Liver (tissue), 9 donors: ENCODE results near the gene UQCR10. TPM values are rescaled to one million over a fixed set of nuclear protein-coding genes. Genes with fewer than 3 reads are reported as not detected.

ENCODE experiments used
- DNase-seq: peaks from one replicate; pipeline ENCODE4 v3.0.0-alpha.2; 2017; ENCODE audit warnings: low spot score
- H3K27ac ChIP-seq, 2 donors: one replicate each; pipeline ENCODE4 v1.7.0; 2013; ENCODE audit warnings: inconsistent platforms in 2 of 2, low read length in 2 of 2, control low read depth in 1 of 2, low read depth in 1 of 2, mild to moderate bottlenecking in 1 of 2
- H3K27me3 ChIP-seq, 4 donors: one replicate each; pipeline versions ENCODE4 v1.6.1 to v1.7.0; 2013; ENCODE audit warnings: low read length in 3 of 4, inconsistent platforms in 1 of 4, mild to moderate bottlenecking in 1 of 4, moderate library complexity in 1 of 4; ENCODE audit not compliant: control insufficient read depth in 4 of 4, insufficient read depth in 4 of 4
- H3K36me3 ChIP-seq, 4 donors: one replicate each; pipeline versions ENCODE4 v1.6.1 to v1.7.0; 2013; ENCODE audit warnings: low read length in 3 of 4, mild to moderate bottlenecking in 3 of 4, low read depth in 1 of 4, moderate library complexity in 1 of 4; ENCODE audit not compliant: control insufficient read depth in 4 of 4, insufficient read depth in 3 of 4
- H3K4me1 ChIP-seq, 4 donors: one replicate each; pipeline versions ENCODE4 v1.6.1 to v1.7.0; 2013; ENCODE audit warnings: low read length in 3 of 4, mild to moderate bottlenecking in 3 of 4, moderate library complexity in 1 of 4; ENCODE audit not compliant: control insufficient read depth in 4 of 4, insufficient read depth in 4 of 4
- H3K4me3 ChIP-seq, 3 donors: one replicate each; pipeline versions ENCODE4 v1.6.1 to v1.7.0; 2013; ENCODE audit warnings: low read length in 3 of 3, control low read depth in 1 of 3, low read depth in 1 of 3, mild to moderate bottlenecking in 1 of 3
- H3K9ac ChIP-seq, 2 donors: one replicate each; pipeline ENCODE4 v1.7.0; 2013; ENCODE audit warnings: low read length in 2 of 2, mild to moderate bottlenecking in 2 of 2, moderate library complexity in 2 of 2, control low read depth in 1 of 2, low read depth in 1 of 2
- H3K9me3 ChIP-seq, 4 donors: one replicate each; pipeline versions ENCODE4 v1.6.1 to v1.7.0; 2013; ENCODE audit warnings: low read length in 3 of 4; ENCODE audit not compliant: control insufficient read depth in 4 of 4
- EGR1 ChIP-seq, 2 donors: IDR thresholded peaks; 2 replicates each; pipeline ENCODE4 v1.6.1; 2016 to 2018; ENCODE audit warnings: antibody characterized with exemption in 2 of 2, low read depth in 2 of 2
- FOXA2 ChIP-seq: IDR thresholded peaks from 2 replicates; pipeline ENCODE4 v1.6.1; 2016; ENCODE audit warnings: antibody characterized with exemption
- GABPA ChIP-seq, 2 donors: IDR thresholded peaks in 1 of 2; conservative IDR thresholded peaks in 1 of 2; 2 replicates each; pipeline ENCODE4 v1.6.1; 2016; ENCODE audit warnings: antibody characterized with exemption in 2 of 2, mild to moderate bottlenecking in 1 of 2, moderate library complexity in 1 of 2
- HNF4A ChIP-seq, 2 donors: conservative IDR thresholded peaks; 2 replicates each; pipeline ENCODE4 v1.6.1; 2016; ENCODE audit warnings: antibody characterized with exemption in 2 of 2, mild to moderate bottlenecking in 2 of 2
- JUND ChIP-seq, 2 donors: IDR thresholded peaks; 2 replicates each; pipeline ENCODE4 v1.6.1; 2016; ENCODE audit warnings: antibody characterized with exemption in 2 of 2
- RAD21 ChIP-seq, 2 donors: IDR thresholded peaks; 2 replicates each; pipeline ENCODE4 v1.6.1; 2016; ENCODE audit warnings: antibody characterized with exemption in 2 of 2, mild to moderate bottlenecking in 2 of 2
- RXRA ChIP-seq, 2 donors: IDR thresholded peaks; 2 replicates each; pipeline ENCODE4 v1.6.1; 2017 to 2018; ENCODE audit warnings: antibody characterized with exemption in 2 of 2, mild to moderate bottlenecking in 1 of 2
- SP1 ChIP-seq: IDR thresholded peaks from 2 replicates; pipeline ENCODE4 v1.6.1; 2018; ENCODE audit warnings: antibody characterized with exemption, mild to moderate bottlenecking
- TAF1 ChIP-seq: conservative IDR thresholded peaks from 2 replicates; pipeline ENCODE4 v1.6.1; 2016; ENCODE audit warnings: antibody characterized with exemption, mild to moderate bottlenecking
- YY1 ChIP-seq: IDR thresholded peaks from 2 replicates; pipeline ENCODE4 v1.6.1; 2016; ENCODE audit warnings: antibody characterized with exemption, mild to moderate bottlenecking
- WGBS: extraction: QIAGEN DNeasy Blood & Tissue Kit; methylation state at CpG from one replicate; pipeline ENCODE4 v1.1.7; 2013; 5-methylcytosine and 5-hydroxymethylcytosine counted together
- polyA plus RNA-seq, 2 donors: library from polyadenylated mRNA; stranded (reverse) in 1 of 2; unstranded in 1 of 2; fragments of 200-250 nt in 1 of 2; fragments of >200 nt in 1 of 2; fragmentation: Nextera tagmentation in 1 of 2; extraction: Ambion mirVana in 1 of 2; gene quantifications; one replicate each; pipeline versions ENCODE4 v1.2.1 to v1.2.3, GENCODE V29; 2013 to 2015
- total RNA-seq, 2 donors: library from RNA; depleted of rRNA; stranded (reverse); fragments of >200 nt; gene quantifications; one replicate each; pipeline ENCODE4 v1.2.3, GENCODE V29; 2014
- TF ChIP-seq, protein P1 (sequence below): IDR thresholded peaks from 2 replicates; pipeline ENCODE4 v1.6.1; 2016; ENCODE audit warnings: antibody characterized with exemption
- TF ChIP-seq, protein P2 (sequence below): fragments of 150-350 bp; IDR thresholded peaks from 2 replicates; pipeline ENCODE4 v1.5.1; 2017; ENCODE audit warnings: improper control_type of control experiment, low read depth, low read length; ENCODE audit not compliant: missing input control
- TF ChIP-seq, protein P3 (sequence below): IDR thresholded peaks from 2 replicates; pipeline ENCODE4 v1.6.1; 2016; ENCODE audit warnings: antibody characterized with exemption
- donor health status: healthy.
- donor health status: healthy.
- donor health status: healthy.
- donor health status: healthy.
- donor health status: healthy.

Gene UQCR10
- total and polyA plus RNA-seq, 4 donors: 40.2 to 243 (median 102) TPM

DNA sequence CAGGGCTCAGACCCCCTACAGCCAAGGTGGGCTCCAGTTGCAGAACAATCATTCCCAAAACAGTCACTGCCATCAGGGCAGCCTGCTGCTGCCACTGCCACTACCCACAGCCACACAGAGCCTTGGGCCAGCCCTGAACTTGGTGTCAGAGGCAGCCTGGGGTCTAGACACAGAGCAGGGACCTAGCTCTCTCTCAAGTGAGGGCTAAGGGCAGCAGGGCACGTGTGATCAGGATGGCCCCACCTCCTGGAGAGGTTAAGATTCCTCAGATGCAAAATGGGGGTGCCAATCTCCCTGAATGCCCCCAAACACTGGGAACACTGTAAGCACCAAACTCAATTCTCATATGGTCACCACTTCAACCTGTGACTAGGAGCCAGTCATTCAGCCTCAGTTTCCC lies 31.8 kb upstream of the UQCR10 start:
- TF ChIP-seq, protein P1, sequence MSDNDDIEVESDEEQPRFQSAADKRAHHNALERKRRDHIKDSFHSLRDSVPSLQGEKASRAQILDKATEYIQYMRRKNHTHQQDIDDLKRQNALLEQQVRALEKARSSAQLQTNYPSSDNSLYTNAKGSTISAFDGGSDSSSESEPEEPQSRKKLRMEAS: no peak
- TF ChIP-seq, protein P2, sequence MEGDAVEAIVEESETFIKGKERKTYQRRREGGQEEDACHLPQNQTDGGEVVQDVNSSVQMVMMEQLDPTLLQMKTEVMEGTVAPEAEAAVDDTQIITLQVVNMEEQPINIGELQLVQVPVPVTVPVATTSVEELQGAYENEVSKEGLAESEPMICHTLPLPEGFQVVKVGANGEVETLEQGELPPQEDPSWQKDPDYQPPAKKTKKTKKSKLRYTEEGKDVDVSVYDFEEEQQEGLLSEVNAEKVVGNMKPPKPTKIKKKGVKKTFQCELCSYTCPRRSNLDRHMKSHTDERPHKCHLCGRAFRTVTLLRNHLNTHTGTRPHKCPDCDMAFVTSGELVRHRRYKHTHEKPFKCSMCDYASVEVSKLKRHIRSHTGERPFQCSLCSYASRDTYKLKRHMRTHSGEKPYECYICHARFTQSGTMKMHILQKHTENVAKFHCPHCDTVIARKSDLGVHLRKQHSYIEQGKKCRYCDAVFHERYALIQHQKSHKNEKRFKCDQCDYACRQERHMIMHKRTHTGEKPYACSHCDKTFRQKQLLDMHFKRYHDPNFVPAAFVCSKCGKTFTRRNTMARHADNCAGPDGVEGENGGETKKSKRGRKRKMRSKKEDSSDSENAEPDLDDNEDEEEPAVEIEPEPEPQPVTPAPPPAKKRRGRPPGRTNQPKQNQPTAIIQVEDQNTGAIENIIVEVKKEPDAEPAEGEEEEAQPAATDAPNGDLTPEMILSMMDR: no peak
- TF ChIP-seq, protein P3, sequence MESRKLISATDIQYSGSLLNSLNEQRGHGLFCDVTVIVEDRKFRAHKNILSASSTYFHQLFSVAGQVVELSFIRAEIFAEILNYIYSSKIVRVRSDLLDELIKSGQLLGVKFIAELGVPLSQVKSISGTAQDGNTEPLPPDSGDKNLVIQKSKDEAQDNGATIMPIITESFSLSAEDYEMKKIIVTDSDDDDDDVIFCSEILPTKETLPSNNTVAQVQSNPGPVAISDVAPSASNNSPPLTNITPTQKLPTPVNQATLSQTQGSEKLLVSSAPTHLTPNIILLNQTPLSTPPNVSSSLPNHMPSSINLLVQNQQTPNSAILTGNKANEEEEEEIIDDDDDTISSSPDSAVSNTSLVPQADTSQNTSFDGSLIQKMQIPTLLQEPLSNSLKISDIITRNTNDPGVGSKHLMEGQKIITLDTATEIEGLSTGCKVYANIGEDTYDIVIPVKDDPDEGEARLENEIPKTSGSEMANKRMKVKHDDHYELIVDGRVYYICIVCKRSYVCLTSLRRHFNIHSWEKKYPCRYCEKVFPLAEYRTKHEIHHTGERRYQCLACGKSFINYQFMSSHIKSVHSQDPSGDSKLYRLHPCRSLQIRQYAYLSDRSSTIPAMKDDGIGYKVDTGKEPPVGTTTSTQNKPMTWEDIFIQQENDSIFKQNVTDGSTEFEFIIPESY: no peak
- TF ChIP-seq EGR1 (IDR thresholded peaks at IDR 0.05; ENCODE audit: low read depth in 2 of 2) (no peak), FOXA2 (no peak), JUND (IDR thresholded peaks at IDR 0.05) (no peak), GABPA (IDR thresholded peaks at IDR 0.05 in 1 of 2, conservative IDR thresholded peaks at IDR 0.05 in 1 of 2) (no peak), YY1 (no peak), RAD21 (IDR thresholded peaks at IDR 0.05) (no peak), HNF4A (conservative IDR thresholded peaks at IDR 0.05) (no peak), SP1 (no peak)
- no peaks in the 10 kb centered on the region for H3K9me3 ChIP-seq
- WGBS: 83% methylated on average over 1 of the region's 1 CpG
- H3K4me3 ChIP-seq: no peak overlapping the region
- H3K9ac ChIP-seq: no peak overlapping the region
- H3K36me3 ChIP-seq: peaks cover 2 to 32% (median 10%) of the 10 kb centered on the region in 4 donors
- H3K27me3 ChIP-seq: no peaks in the 10 kb centered on the region
- no peaks in the 10 kb centered on the region for H3K4me1 ChIP-seq
- no peak for DNase-seq
- no peak overlapping the region for H3K27ac ChIP-seq

DNA sequence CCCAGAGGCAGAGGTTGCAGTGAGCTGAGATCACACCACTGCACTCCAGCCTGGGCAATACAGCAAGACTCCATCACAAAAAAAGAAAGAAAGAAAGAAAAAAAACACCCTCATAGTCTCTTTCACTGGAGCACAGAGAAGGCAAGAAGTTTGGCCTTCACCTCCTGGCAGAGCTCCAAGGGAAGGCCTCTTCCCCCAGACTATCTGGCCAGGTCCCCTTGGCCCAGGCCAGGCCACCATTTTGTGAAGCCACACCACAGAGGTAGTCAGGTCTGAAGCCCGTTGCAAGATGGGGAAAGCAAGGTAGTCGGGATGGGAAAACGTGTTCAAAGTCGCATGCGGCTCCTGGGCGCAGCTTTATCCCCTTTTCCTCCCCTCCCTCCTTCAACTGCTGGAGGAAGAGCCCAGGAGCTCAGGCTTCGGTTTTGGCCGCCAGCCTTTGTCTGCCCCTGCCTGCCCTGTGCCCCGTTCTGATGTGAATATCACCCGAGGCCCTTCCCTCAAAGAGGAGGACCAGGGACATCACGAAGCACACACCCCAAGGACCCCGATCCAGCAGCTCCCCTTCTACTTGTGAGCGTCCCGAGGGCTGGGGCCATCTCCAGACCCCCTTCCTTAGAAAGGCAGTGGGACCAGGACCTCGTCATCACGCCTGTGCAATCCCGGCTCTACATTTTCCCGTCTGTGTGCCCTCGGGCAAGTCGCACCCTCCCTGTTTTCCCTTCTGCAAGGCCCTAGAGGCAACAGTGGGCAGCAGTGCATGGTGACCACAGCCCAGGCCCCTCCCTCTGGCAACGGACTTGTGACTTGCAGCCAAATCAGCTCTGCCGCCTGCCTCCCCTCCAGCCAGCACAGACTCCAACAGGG lies 29.7 kb upstream of the UQCR10 start:
- Histone ChIP-seq H3K9me3 (no peaks in the 10 kb centered on the region), H3K9ac (no peak overlapping the region), H3K4me3 (no peak overlapping the region), H3K4me1 (no peaks in the 10 kb centered on the region), H3K27ac (no peak overlapping the region), H3K36me3 (peaks cover 2 to 35% (median 7%) of the 10 kb centered on the region in 4 donors), H3K27me3 (no peaks in the 10 kb centered on the region)
- 87% methylated on average over 22 of the region's 22 CpGs for WGBS
- DNase-seq: no peak
- TF ChIP-seq RXRA (IDR thresholded peaks at IDR 0.05): no peak
- TF ChIP-seq, protein P1: no peak
- TF ChIP-seq, protein P3: no peak
- no peak for TF ChIP-seq HNF4A (conservative IDR thresholded peaks at IDR 0.05)
- no peak for TF ChIP-seq RAD21 (IDR thresholded peaks at IDR 0.05)
- TF ChIP-seq FOXA2: no peak
- TF ChIP-seq TAF1: no peak
- TF ChIP-seq YY1: no peak
- TF ChIP-seq, protein P2: no peak
- no peak for TF ChIP-seq JUND (IDR thresholded peaks at IDR 0.05)
